ENCODE results near the gene CLTCL1. TPM values are rescaled to one million over a fixed set of nuclear protein-coding genes. Genes with fewer than 3 reads are reported as not detected.
"Not testable (repeated sequence)": the region's sequence is repeated elsewhere in the genome, so short reads cannot be mapped to it uniquely, and the experiment has no call there.

CLTCL1 gene
- total RNA-seq, 1 experiment from 2014 or later, result 11.9 TPM

DNA sequence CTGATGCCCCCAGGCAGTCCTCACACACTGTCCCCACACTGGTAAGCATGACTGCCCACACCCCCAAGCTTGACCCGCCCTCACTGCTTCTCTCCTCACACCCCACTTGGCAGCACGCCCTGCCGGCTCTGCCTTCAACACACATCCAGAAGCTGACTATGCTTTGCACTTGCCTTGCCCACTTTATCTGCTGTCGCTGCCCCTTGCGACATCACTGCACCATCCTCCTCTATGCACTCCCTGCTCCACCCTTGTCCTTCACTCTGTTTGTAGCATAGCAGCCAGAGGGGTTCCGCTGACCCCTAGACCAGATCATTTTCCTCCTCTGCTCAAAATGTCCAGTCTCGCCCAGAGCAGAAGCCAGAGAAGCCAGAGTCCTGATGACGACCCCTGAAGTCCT is 87.7 kb downstream of the CLTCL1 start:
- BruUV-seq (replicated peaks), result no TSS peak
- Histone ChIP-seq H3K27me3 (ENCODE audit: control insufficient read depth, insufficient read depth, low read length) (no peaks in the 10 kb centered on the region), H3K27ac (ENCODE audit: low read length) (no peak overlapping the region), H3K4me1 (ENCODE audit: control insufficient read depth, insufficient read depth, low read length) (no peaks in the 10 kb centered on the region), H3K4me3 (ENCODE audit: low read depth in 2 of 2, low read length in 2 of 2) (no peak overlapping the region), H3K9me3 (ENCODE audit: control insufficient read depth, insufficient read depth, low read depth, low read length) (no peaks in the 10 kb centered on the region), H3K36me3 (ENCODE audit: control insufficient read depth, insufficient read depth, low read length) (no peaks in the 10 kb centered on the region)
- CTCF ChIA-PET, result no interaction called here
- in situ Hi-C loops (cut with HindIII; ENCODE audit: low pct_unique_long_range_greater_than_20kb, low sequenced_read_pairs), result no loop called here
- POLR2A ChIA-PET, result no interaction called here
- intact Hi-C loops (cut with micrococcal nuclease; ENCODE audit: unreplicated experiment), result no loop called here
- TF ChIP-seq SIN3A (IDR thresholded peaks at IDR 0.05; ENCODE audit: borderline replicate concordance, insufficient read depth, low read depth, low read length), result no peak
- TF ChIP-seq TCF7L2 (IDR thresholded peaks at IDR 0.05; ENCODE audit: low read depth, low read length), result no peak
- TF ChIP-seq POLR2AphosphoS5 (IDR thresholded peaks at IDR 0.05; ENCODE audit: low read depth, low read length), result no peak
- TF ChIP-seq, protein P1, sequence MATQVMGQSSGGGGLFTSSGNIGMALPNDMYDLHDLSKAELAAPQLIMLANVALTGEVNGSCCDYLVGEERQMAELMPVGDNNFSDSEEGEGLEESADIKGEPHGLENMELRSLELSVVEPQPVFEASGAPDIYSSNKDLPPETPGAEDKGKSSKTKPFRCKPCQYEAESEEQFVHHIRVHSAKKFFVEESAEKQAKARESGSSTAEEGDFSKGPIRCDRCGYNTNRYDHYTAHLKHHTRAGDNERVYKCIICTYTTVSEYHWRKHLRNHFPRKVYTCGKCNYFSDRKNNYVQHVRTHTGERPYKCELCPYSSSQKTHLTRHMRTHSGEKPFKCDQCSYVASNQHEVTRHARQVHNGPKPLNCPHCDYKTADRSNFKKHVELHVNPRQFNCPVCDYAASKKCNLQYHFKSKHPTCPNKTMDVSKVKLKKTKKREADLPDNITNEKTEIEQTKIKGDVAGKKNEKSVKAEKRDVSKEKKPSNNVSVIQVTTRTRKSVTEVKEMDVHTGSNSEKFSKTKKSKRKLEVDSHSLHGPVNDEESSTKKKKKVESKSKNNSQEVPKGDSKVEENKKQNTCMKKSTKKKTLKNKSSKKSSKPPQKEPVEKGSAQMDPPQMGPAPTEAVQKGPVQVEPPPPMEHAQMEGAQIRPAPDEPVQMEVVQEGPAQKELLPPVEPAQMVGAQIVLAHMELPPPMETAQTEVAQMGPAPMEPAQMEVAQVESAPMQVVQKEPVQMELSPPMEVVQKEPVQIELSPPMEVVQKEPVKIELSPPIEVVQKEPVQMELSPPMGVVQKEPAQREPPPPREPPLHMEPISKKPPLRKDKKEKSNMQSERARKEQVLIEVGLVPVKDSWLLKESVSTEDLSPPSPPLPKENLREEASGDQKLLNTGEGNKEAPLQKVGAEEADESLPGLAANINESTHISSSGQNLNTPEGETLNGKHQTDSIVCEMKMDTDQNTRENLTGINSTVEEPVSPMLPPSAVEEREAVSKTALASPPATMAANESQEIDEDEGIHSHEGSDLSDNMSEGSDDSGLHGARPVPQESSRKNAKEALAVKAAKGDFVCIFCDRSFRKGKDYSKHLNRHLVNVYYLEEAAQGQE (IDR thresholded peaks at IDR 0.05; ENCODE audit: insufficient read depth in 1 of 2, low read depth in 2 of 2, low read length in 1 of 2), result no peak
- TF ChIP-seq, protein P2, sequence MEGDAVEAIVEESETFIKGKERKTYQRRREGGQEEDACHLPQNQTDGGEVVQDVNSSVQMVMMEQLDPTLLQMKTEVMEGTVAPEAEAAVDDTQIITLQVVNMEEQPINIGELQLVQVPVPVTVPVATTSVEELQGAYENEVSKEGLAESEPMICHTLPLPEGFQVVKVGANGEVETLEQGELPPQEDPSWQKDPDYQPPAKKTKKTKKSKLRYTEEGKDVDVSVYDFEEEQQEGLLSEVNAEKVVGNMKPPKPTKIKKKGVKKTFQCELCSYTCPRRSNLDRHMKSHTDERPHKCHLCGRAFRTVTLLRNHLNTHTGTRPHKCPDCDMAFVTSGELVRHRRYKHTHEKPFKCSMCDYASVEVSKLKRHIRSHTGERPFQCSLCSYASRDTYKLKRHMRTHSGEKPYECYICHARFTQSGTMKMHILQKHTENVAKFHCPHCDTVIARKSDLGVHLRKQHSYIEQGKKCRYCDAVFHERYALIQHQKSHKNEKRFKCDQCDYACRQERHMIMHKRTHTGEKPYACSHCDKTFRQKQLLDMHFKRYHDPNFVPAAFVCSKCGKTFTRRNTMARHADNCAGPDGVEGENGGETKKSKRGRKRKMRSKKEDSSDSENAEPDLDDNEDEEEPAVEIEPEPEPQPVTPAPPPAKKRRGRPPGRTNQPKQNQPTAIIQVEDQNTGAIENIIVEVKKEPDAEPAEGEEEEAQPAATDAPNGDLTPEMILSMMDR (IDR thresholded peaks at IDR 0.05), result no peak
- DNase-seq (ENCODE audit: low read depth, low spot score), result no peak
- no peak for ATAC-seq

DNA sequence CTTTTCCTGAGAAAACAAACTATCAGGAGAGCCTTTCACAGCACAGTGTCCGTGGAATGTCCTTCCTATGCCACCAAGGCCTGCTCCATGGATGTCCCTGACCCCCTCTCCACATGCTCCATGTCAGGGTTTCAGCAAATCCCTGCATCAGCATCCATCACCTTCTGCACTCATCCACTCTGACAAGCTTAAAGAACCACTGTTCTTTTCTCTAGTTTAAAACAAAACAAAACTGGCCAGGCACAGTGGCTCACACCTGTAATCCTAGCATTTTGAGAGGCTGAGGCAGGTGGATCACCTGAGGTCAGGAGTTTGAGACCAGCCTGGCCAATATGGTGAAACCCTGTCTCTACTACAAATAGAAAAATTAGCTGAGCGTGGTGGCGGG is 88.7 kb downstream of the CLTCL1 start:
- DNase-seq (ENCODE audit: low read depth, low spot score); H3K27me3 ChIP-seq (ENCODE audit: control insufficient read depth, insufficient read depth, low read length); H3K36me3 ChIP-seq (ENCODE audit: control insufficient read depth, insufficient read depth, low read length); H3K9me3 ChIP-seq (ENCODE audit: control insufficient read depth, insufficient read depth, low read depth, low read length); CTCF ChIA-PET; ATAC-seq; H3K4me3 ChIP-seq (ENCODE audit: low read depth in 2 of 2, low read length in 2 of 2); BruUV-seq (replicated peaks); H3K27ac ChIP-seq (ENCODE audit: low read length); intact Hi-C loops (cut with micrococcal nuclease; ENCODE audit: unreplicated experiment); H3K4me1 ChIP-seq (ENCODE audit: control insufficient read depth, insufficient read depth, low read length); in situ Hi-C loops (cut with HindIII; ENCODE audit: low pct_unique_long_range_greater_than_20kb, low sequenced_read_pairs): not testable (repeated sequence)
- POLR2A ChIA-PET, result interaction anchor here (0.6 kb wide), 1 partner anchor 17 kb away, joined by 4 read pairs; no protein-coding TSS in a partner anchor

DNA sequence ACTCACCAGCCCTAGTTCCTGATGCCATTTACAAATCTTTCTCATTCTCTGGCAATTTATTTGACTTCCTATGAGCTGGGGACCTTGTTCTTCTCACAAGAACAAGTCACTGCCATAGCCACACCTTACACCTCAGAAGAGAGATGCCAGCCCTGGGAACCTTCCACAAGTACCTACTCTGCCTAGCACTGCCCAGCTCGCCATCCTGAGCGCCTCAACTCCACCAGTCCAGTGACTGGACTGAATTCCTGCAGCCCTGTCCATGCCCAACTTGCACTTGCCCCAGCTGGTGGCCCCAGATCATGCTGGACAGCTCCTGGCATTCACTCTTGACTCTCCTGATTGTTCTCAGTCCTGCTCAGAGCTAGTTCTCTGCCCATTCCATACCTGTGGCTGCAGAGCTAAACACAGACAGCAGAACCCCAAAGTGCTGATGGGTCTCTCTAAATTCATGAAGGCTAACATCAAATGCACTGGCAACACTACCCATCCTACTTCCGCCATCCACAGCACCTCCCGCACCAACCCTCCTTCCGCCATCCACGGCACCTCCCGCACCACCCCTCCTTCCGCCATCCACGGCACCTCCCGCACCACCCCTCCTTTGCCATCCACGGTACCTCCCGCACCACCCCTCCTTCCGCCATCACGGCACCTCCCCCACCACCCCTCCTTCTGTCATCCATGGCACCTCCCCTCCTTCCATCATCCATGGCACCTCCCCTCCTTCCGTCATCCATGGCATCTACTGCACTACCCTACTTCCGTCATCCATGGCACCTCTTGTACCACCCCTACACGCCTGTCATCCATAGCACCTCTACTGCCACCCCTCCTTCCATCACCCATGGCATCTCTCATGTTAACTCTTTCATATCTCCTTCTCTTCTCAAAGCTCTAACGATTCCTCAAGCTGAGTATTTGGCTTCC is 89.4 kb downstream of the CLTCL1 start:
- POLR2A ChIA-PET, result interaction anchor here (0.6 kb wide), 1 partner anchor 17 kb away, joined by 4 read pairs; no protein-coding TSS in a partner anchor
- intact Hi-C loops (cut with micrococcal nuclease; ENCODE audit: unreplicated experiment), result no loop called here
- in situ Hi-C loops (cut with HindIII; ENCODE audit: low pct_unique_long_range_greater_than_20kb, low sequenced_read_pairs), result no loop called here
- H3K27me3 ChIP-seq (ENCODE audit: control insufficient read depth, insufficient read depth, low read length), result no peaks in the 10 kb centered on the region
- no peak for DNase-seq (ENCODE audit: low read depth, low spot score)
- no peak overlapping the region for H3K27ac ChIP-seq (ENCODE audit: low read length)
- H3K36me3 ChIP-seq (ENCODE audit: control insufficient read depth, insufficient read depth, low read length), result no peaks in the 10 kb centered on the region
- ATAC-seq, result no peak
- no peak overlapping the region for H3K4me3 ChIP-seq (ENCODE audit: low read depth in 2 of 2, low read length in 2 of 2)
- H3K4me1 ChIP-seq (ENCODE audit: control insufficient read depth, insufficient read depth, low read length), result no peaks in the 10 kb centered on the region
- BruUV-seq (replicated peaks), result no TSS peak
- H3K9me3 ChIP-seq (ENCODE audit: control insufficient read depth, insufficient read depth, low read depth, low read length), result no peaks in the 10 kb centered on the region
- TF ChIP-seq TCF7L2 (IDR thresholded peaks at IDR 0.05; ENCODE audit: low read depth, low read length) (no peak), SIN3A (IDR thresholded peaks at IDR 0.05; ENCODE audit: borderline replicate concordance, insufficient read depth, low read depth, low read length) (no peak)
- TF ChIP-seq, protein P1 (IDR thresholded peaks at IDR 0.05; ENCODE audit: insufficient read depth in 1 of 2, low read depth in 2 of 2, low read length in 1 of 2), result peak; percentile 57 to 77; a peak in 3 of 4 replicates
- CTCF ChIA-PET, result no interaction called here
